GM04504 (cell line): ENCODE data around the gene SVEP1.
"Not testable (repeated sequence)": the region's sequence is repeated elsewhere in the genome, so short reads cannot be mapped to it uniquely, and the experiment has no call there.

ENCODE experiments used
- DNase-seq: peaks from one replicate; pipeline ENCODE4 v3.0.0-alpha.2; 2012; ENCODE audit warnings: low read depth

SVEP1 gene

DNA sequence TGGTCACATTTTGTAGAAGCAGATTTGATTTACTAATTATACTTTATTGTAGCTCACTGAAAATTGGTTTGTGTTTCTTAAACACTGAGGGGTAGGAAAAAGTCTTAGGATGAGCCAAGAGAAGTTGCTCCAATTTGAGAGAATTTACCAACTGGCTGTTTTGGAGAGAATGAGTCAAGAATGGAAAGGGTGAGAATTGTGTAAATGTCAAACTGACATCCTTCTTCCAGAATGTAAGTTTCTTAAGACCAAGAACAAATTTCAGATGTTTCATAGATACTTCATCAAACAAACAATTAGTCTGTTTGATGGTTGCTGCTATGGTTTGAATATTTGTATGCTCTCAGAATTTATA lies 135.7 kb downstream of the SVEP1 start:
- DNase-seq, result peak; percentile 38

- DNase-seq, result no peak
Measured at GRCh38 chr9:110443146-110443865, 136.2 kb downstream of the SVEP1 start.

- no peak for DNase-seq
Measured at GRCh38 chr9:110440796-110441195, 138.7 kb downstream of the SVEP1 start.

DNA sequence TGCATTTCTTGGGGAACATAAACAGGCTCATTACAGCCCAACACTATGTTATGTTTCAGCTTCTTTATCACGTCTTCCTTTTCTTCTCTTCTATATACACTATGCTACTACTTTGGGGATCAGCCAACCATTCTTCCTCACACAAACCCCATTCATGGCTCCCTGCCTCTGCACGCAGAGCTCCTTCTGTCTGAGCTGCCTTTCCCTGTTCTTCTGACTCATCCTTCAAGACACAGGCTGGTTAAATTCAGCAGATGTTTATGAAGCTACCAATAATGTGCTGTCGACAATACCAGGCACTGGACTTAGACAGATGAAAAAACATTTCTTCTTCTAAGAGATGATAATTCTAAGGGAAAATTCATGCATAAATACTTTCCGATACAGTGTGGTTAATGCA lies 139.4 kb downstream of the SVEP1 start:
- DNase-seq, result peak; percentile 71

DNA sequence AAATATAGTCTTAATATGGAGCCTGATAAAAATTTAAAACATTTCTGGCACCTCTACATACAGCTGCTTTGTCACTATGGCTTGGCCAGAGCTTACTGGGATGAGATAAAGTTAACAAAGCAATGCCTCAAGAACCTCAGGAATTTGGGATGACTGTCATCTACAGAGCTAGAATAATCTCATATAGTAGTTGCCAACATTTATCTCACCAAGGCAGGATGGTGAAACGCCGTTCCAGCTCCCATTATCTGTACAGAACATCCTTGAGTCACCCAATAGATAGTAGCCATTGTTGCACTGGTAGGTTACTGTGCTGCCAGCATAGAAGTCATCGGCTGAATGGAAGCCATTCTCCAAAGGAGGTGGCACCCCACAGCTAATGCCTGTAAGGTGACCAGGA lies 147.3 kb downstream of the SVEP1 start:
- no peak for DNase-seq

- no peak for DNase-seq
Measured at GRCh38 chr9:110429453-110429852, 150.1 kb downstream of the SVEP1 start.

DNA sequence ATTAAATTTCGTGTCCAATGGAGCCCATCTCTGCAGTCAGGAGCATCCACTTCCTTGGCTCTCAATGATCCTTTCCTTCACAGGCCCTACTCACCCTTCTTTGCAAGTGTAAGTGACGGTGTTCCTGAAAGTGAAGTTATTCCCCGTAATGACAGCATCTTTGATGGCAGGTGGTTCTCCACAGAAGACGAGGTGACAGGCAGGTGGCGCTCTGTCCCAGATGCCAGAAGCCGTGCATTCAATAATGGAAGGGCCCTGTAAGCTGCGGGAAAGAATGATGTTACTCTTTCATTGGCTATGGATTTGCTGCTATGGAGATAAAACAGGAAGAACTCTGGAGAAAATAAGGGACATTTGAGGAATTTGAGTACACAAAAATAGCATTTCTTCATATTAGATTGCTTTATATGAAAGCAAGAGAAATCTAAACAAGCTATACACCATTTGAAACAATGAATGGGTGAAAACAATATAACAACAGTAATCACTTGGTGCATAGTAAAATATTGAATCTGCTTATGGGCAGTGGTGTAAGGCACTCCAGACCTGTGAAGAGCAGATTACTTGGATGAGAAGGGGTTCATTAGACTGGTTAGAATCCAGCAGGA lies 151.9 kb downstream of the SVEP1 start:
- no peak for DNase-seq

DNA sequence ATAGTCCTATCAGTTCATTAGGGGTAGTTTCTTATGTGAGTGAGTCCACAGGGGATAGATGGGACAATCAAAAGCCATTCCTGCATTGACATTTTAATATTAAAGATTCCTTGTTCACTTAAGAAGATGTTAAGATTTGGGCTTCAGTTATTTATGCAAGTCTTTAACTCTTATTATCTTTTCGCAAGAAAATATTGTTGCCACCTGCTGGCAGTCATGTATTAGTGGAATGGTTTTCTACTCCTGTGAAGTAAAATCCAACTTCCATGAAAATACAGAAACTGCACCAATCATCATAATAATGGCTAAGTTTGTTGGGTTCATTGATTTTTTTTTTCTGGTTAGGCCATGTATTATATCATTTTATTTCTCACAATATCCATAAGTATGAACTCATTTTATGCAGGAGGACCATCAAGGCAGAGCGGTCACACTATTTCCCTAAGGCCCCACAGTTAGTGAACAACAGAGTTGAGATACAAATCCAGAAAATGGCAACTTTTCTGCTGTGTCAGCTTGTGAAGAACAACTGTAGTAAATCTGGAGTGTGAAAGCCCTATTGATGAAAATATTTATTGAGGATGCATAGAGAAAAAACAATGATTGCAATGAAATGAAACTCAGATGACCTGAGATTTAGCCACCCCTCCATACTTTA lies 153.4 kb downstream of the SVEP1 start:
- no peak for DNase-seq

- no peak for DNase-seq
Measured at GRCh38 chr9:110414471-110414870, 165.1 kb downstream of the SVEP1 start.

DNA sequence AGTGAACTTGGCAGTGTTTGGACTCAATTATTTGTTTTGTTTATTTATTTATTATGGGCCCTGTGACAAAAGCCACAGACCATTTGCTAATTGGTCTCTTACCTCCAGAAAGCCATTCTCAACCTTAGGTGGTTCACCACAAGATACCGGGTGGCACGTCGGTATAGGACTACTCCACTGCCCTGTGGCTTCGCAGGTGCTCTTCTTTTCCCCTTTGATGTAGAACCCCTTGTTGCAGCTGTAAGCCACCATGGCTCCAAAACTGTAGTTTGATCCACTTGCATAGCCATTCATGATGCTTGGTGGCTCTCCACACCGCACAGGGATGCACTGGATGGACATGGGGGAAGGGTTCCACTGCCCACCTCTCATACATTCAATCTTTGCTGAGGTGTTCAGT lies 168.6 kb downstream of the SVEP1 start:
- DNase-seq, result no peak

DNA sequence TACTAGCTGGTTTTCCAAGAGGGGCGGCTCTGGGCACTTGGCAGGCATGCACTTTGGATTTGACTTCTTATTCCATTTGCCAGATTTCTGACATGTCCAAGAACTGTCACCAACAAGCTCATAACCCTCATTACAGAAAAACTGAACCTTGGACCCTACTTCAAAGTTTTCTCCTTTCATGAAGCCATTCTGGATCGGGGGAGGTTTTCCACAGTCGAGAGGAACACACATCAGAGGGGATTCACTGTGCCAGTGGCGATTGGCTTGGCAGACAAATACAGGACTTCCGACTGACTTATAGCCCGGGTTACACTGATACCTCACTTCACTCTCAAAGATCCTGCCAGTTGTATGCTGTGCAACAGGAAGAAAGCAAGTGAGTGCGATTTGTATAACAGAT lies 170.9 kb downstream of the SVEP1 start:
- no peak for DNase-seq

GRCh38 chr9:110405858-110406443 lies 173.6 kb downstream of the SVEP1 start:
- DNase-seq, result no peak

- no peak for DNase-seq
Measured at GRCh38 chr9:110404473-110404872, 175.1 kb downstream of the SVEP1 start.

- no peak for DNase-seq
Measured at GRCh38 chr9:110399983-110400382, 179.6 kb downstream of the SVEP1 start.

DNA sequence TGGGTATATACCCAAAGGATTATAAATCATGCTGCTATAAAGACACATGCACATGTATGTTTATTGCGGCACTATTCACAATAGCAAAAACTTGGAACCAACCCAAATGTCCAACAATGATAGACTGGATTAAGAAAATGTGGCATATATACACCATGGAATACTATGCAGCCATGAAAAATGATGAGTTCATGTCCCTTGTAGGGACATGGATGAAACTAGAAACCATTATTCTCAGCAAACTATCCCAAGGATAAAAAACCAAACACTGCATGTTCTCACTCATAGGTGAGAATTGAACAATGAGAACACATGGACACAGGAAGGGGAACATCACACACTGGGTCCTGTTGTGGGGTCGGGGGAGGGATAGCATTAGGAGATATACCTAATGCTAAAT lies 180.5 kb downstream of the SVEP1 start:
- DNase-seq, result not testable (repeated sequence)

DNA sequence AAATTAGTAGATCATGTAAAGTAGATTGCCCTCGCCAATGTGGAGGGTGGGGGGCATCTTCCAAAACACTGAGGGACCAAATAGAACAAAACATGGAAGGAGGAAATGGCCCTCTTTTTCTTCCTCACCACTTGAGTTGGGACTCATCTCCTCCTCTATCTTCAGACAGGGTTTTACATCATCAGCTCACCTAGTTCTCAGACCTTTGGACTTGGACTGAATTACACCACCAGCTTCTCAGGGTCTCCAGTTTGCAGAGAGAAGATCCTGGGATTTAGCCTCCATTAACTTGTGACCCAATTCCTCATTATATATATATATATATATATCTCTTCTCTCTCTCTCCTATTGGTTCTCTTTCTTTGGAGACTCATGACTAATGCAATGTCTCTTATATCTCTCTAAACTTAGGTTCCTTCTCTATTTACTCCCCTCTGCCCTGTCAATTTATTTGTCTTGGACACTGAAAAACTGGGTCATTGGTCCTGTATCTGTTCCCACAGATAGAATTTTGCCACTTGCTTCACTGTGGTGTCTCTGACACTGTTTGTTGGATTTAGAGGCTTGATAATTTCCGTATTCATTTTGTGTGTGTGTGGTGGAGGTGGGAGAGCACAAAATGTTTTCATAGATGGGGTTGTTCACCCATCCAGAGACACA lies 187.6 kb downstream of the SVEP1 start:
- DNase-seq, result no peak

DNA sequence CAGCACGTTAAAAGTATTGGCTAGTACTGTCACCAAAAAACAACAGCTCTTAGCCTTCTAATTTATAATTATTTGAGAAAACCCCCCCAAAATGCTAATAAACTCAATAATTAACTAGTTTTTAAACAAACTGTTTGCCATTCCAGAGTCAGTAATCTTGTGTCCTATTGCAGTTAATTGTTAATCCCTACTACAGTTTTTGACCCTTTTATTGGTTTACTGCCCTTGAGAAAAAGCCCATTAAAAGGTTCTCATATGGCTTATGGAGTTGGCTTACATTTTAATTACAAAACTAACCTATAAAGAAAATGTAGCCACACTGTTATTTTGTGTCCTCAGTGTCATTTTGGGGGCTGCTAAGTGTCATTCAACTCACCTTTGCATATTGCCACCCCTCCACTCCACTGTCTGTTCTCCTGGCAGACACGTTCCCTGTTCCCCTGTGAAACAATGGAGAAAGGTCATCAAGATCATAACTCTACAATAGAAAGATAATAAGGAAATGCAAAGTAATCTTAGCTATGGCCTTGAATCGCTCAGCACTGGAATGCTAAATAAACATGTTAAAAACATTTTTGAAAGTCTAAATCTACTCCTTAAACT lies 190.3 kb downstream of the SVEP1 start:
- no peak for DNase-seq

DNA sequence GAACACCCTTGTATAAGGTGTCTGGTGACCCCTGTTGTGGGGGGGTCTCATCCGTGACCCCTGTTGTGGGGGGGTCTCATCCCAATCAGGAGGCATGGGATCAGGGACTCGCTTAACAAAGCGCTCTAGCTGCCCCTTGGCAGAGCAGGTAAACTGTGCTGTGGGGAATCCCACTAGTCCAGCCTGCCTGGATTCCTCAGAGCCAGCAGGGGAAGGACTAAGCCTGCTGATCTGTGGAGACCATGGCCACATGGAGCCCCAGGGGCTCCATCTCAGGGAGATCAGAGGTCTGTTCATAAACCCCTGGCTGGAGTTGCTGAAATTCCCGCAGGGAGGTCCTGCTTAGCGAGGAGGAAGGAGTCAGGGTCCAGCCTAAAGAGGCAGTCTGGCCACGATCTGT lies 196.1 kb downstream of the SVEP1 start:
- no peak for DNase-seq

- no peak for DNase-seq
Measured at GRCh38 chr9:110382731-110383130, 196.8 kb downstream of the SVEP1 start.

GRCh38 chr9:110371411-110372007 lies 208.0 kb downstream of the SVEP1 start:
- no peak for DNase-seq

DNA sequence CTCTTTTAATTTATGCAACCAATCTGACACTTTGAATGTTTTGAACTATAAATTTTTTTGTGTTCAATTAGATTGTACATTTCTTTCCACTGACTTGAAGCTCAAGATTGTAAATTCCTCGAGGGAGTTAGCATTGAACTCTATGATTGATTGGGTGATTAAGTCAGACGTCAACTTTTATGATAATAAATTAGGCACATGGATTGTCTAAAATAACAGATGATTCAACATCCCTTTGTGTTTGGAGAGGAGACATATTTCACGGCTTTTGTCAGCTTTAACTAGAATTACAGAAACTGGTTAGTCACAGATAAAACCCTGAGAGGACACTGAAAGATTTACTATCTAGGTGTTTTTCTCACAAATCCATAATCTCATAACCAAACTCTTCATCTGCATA lies 209.2 kb downstream of the SVEP1 start:
- DNase-seq, result peak; percentile 30

GRCh38 chr9:110364451-110364850 lies 215.1 kb downstream of the SVEP1 start:
- no peak for DNase-seq
